Dedifferentiated amniotic fluid mesenchymal stem cell (primary cell): ENCODE measurements around the gene LDLRAD2.
"Not testable (repeated sequence)": the region's sequence is repeated elsewhere in the genome, so short reads cannot be mapped to it uniquely, and the experiment has no call there.

Experiments used
- DNase-seq: peaks from one replicate; pipeline ENCODE4 v3.0.0-alpha.2; 2016; ENCODE audit errors: extremely low spot score

The LDLRAD2 gene, protein sequence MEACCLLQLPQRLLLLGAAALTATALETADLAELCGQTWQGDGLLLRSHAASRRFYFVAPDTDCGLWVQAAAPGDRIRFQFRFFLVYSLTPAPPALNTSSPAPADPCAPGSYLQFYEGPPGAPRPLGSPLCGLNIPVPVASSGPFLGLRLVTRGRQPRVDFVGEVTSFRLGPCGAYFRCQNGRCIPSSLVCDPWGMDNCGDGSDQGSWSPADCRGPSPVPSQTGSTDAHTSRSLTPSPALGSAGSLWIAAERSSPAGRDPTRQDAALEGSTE

GRCh38 chr1:21811875-21812305, at the start of gene LDLRAD2:
TSS of gene LDLRAD2 (plus strand) at chr1:21812265. CDS start at chr1:21812452, 187 bp downstream.
- DNase-seq: no peak

DNA sequence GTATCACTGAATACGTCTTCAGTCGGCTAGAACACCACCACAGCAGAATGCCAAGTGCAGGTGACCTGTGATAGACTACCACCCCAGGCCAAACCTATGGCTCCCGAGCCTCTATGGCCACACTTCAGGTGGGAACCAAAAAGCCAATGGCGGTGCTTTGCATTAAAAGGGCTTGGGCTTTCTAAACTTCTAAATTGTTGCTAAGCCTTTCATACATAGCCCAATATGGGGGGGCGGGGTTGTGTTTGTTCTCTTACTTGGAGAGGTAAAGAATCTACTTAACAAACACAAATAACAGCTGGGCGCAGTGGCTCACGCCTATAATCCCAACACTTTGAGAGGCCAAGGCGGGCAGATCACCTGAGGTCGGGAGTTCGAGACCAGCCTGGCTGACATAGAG, 48.8 kb upstream of the LDLRAD2 start:
- no peak for DNase-seq

- no peak for DNase-seq
These were observed 48.2 kb upstream of the LDLRAD2 start for GRCh38 chr1:21763694-21764419.

DNA sequence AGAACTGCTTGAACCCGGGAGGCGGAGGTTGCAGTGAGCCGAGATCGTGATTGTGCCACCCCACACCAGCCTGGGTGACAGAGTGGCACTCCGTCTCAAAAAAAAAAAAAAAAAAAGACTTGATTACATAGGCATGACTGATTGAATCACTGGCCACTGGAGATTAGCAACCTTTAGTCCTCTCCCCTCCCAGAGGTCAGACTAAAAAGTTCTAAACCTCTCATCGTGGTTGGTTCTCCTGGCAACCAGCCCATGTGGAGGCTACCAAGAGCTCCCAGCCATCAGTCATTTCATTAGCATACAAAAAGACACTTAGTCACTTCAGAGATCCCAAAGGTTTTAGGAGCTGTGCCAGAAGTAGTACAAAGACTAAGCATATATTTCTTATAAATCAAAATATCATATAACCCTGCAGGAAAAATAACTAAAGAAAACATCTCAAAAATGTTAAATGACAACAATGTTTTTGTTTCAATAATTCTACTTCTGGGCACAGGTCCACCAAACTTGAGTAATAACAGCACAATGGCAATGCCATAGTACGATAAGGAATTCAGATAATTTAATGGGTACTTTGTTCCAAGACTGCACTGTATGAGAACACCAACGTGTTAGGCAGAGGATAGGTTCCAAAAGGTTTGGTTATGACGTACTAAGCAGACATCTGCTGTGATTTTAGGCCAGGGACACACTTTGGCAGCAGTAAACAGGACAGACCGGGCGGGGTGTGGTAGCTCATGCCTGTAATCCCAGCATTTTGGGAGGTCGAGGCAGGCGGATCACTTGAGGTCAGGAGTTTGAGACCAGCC, 47.2 kb upstream of the LDLRAD2 start:
- peak; percentile 97 for DNase-seq

DNA sequence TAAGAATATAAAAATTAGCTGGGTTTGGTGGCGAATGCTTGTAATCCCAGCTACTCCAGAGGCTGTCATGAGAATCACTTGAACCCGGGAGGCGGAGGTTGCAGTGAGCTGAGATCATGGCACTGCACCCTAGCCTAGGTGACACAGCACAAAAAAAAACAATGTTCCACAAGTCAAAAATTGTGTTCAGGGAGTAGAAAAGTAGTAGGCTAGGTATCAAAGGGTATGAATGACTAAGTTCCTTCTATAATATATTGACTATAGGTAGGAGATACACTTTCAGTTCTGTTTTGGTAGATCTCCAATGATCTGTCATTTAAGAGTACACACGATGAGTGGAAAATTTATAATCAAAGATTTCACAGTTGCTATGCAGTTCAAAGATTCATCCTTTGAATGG, 45.9 kb upstream of the LDLRAD2 start:
- no peak for DNase-seq

- DNase-seq: not testable (repeated sequence)
These were observed 45.0 kb upstream of the LDLRAD2 start for GRCh38 chr1:21767106-21767505.

DNA sequence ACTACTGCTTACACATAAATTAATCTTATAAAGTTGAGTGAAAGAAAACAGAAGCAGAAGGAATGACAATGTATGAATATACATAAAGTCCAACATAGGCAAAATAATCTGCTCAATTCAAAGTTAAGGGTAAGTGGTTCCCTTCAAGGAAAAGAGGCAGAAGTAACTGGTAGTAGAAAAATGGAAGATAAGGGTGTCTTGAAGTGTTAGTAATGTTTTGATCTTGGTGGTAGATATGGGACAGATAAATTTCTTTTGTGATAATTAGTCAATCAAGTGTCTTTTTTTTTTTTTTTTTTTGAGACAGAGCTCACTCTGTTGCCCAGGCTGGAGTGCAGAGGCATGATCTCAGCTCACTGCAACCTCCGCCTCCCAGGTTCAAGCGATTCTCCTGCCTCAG, 41.9 kb upstream of the LDLRAD2 start:
- no peak for DNase-seq

GRCh38 chr1:21770602-21771001, 41.5 kb upstream of the LDLRAD2 start:
- DNase-seq: not testable (repeated sequence)

DNA sequence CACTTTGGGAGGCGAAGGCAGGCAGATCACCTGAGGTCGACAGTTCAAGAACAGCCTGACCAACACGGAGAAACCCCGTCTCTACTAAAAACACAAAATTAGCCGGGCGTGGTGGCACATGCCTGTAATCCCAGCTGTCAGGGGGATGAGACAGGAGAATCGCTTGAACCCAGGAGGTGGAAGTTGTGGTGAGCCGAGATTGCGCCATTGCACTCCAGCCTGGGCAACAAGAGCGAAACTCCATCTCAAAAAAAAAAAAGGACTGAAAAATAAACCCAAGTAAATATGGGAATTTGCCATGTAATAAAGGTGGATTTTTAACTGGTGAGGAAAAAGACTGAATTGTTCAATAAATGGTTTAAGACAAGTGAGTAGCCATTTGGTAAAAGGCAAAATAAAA, 40.4 kb upstream of the LDLRAD2 start:
- DNase-seq: not testable (repeated sequence)

DNA sequence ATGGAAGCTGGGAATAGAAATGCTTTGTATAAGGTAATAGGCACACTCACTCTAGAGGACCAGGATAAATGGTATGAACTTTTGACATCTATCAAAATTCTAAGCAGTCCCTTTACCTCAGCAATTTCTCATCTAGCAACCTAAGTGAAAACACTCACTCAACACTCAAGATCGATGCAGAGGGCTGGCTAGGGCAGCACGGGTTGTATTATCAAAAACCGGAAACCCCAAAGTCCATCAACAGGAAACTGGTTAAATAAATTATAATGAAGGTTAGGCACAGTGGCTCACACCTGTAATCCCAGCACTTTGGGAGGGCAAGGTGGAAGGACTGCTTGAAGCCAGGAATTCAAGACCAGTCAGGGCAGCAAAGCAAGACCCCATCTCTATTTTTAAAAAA, 38.5 kb upstream of the LDLRAD2 start:
- DNase-seq: no peak

GRCh38 chr1:21774835-21775549, 37.1 kb upstream of the LDLRAD2 start:
- no peak for DNase-seq

- DNase-seq: no peak
These were observed 36.5 kb upstream of the LDLRAD2 start for GRCh38 chr1:21775550-21775914.

DNA sequence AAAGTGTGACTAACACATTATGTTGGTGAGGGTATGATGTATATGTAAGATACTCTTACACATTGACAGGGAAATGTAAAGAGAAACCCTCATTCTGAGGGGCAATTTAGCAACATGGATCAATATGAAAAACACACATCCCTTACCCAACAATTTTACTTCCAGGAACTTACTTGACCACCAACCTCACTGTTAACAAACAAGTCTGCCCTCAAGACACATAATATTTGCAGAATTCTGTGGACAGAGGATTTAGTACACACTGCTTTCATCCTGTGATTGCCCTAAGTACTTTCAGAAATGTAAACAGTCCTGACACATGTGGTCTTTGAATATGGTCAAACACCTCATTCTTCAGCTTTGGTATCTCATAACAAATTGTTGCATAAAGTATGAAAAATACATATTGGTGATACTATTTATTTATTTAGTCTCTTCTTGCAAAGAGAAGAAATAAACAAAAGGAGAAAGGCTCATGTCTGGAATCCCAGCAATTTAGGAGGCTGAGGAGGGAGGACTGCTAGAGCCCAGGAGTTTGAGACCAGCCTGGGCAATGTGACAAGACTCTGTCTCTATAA, 36.0 kb upstream of the LDLRAD2 start:
- no peak for DNase-seq

DNA sequence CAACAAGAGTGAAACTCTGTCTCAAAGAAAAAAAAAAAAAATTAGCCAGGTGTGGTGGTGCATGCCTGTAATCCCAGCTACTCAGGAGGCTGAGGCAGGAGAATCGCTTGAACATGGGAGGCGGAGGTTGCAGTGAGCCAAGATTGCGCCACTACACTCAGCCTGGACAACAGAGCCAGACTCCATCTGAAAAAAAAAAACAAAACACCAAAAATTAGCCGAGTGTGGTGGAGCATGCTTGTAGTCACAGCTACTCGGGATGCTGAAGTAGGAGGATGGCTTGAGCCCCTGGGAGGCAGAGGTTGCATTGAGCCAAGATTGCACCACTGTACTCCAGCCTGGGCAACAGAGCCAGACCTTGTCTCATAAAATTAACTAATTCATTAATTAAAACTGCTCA, 35.1 kb upstream of the LDLRAD2 start:
- DNase-seq: not testable (repeated sequence)

GRCh38 chr1:21778405-21778727, 33.7 kb upstream of the LDLRAD2 start:
- no peak for DNase-seq

- no peak for DNase-seq
These were observed 32.2 kb upstream of the LDLRAD2 start for GRCh38 chr1:21779613-21780521.

GRCh38 chr1:21781815-21782348, 30.2 kb upstream of the LDLRAD2 start:
- DNase-seq: peak; percentile 65

GRCh38 chr1:21782349-21782867, 29.7 kb upstream of the LDLRAD2 start:
- DNase-seq: peak; percentile 28

GRCh38 chr1:21782868-21783678, 29.0 kb upstream of the LDLRAD2 start, which contains the start of gene USP48:
TSS of gene USP48 (minus strand) at chr1:21783149. CDS start at chr1:21782957, 192 bp downstream.
- DNase-seq: peak; percentile 97
